Measurements from ENCODE around the gene MAP10.
A peak's percentile ranks its signal among the peaks of the same experiment; 100 is the strongest.
"Not testable (repeated sequence)": the region's sequence is repeated elsewhere in the genome, so short reads cannot be mapped to it uniquely, and the experiment has no call there.

The MAP10 gene

GRCh38 chr1:232805269-232806185, at the start of gene MAP10:
Gene MAP10 (plus strand): TSS chr1:232805416. CDS start chr1:232805450, 34 bp downstream.
- peak; percentile 33 for DNase-seq

GRCh38 chr1:232764458-232765251, 40.6 kb upstream of the MAP10 start:
- no peak for DNase-seq

GRCh38 chr1:232765542-232765941, 39.7 kb upstream of the MAP10 start:
- no peak for DNase-seq

DNA sequence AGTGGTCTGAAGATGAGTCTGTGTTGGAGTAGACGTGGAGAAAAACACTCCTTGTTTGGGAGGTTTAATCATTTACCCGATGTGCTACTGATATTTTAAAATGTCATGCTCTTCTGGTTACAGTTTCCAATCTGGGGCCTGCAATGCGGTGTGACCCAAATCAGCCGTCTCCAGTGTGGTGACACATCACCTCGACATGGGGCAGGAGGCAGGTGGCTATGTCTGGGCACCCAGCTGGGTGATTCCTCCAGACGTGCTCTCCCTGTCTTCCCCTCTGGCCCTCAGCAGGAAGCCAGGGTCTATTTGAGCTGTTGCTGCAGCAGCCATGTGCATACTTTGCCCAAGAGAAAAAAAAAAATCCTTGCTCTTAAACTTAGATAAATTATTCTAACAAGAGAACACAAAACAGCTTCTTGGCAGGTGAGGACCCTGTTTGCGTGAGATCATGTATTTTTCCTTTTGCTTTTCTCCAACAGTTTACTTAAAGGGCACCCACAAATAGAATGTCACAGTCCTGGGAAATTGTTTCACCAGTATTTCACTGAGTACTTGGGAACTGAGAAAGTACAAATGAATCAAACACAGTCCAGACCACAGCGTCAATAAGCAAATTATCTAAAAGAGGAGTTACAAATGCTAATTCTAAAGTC, 38.9 kb upstream of the MAP10 start:
- DNase-seq = no peak

DNA sequence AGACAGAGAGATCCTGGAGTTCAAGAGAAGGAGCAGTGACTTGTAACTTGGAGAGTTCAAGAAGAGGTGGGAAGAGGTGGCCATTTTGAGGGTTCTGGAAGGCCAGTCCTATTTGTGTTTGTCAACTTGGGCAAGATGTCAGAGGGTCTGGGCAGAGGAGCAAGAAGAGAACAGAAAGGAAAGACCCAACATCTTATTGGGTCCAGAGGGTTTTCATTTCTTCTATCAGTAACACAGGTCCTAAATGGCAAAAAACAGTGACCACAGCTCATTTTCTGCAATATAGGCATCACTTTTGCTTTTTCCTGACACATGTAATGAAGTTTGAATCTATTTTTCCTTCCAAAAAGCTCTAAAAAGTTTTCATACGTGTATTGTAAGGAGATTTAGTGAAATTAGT, 38.3 kb upstream of the MAP10 start:
- no peak for DNase-seq

DNA sequence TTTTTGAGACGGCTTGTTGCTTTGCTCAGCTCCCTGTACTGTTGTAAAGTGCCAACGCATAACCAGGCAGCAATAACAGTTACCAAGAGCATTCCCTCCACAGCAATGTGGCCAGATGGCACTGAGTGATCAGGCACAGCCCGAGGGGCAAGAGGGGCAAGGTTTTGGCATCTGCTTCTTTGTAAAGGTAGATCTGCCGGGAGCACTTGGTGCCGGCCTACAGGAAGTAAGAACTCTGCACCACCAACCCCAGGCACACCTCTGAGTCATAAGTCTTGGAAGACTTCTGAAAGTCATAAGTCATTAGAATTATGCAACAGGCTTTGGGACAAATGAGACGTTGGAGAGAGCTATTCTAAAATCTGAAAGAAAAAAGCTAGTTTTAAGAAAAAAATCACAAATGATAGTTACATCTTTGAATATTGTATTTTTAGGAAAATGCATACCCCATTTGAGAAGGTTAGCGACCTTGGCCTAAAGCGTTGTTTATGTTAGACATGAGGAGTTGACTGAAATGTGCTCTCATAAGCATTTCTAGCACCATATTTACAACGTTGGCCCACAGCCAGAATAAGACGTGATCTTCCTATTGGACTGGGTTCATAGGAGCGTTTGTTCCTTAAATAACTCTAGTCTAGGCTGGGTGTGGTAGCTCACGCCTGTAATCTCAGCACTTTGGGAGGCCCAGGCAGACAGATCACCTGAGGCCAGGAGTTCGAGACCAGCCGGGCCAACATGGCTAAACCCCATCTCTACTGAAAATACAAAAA, 37.7 kb upstream of the MAP10 start:
- DNase-seq = no peak

- DNase-seq = no peak
Measured at GRCh38 chr1:232768793-232769192, 36.4 kb upstream of the MAP10 start.

GRCh38 chr1:232769733-232770132, 35.5 kb upstream of the MAP10 start:
- no peak for DNase-seq

DNA sequence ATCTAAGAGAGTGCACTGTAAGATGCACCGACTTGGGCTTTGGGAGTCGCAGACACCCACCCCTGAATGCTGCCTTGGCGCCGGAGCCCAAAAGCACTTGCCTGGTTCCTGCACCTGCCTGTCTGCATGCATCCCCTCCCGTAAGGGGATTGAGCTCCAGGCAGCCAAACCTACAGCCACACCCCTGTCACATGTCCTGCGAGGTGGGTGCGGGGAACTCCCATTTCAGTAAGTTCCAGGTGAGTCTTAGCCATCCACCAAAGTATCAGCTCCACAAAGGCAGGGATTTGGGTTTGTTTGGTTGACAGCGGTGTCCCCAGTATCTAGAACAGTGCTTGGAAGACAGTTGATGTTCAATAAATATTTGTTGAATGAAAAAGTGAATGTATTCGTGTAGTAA, 31.5 kb upstream of the MAP10 start:
- no peak for DNase-seq

DNA sequence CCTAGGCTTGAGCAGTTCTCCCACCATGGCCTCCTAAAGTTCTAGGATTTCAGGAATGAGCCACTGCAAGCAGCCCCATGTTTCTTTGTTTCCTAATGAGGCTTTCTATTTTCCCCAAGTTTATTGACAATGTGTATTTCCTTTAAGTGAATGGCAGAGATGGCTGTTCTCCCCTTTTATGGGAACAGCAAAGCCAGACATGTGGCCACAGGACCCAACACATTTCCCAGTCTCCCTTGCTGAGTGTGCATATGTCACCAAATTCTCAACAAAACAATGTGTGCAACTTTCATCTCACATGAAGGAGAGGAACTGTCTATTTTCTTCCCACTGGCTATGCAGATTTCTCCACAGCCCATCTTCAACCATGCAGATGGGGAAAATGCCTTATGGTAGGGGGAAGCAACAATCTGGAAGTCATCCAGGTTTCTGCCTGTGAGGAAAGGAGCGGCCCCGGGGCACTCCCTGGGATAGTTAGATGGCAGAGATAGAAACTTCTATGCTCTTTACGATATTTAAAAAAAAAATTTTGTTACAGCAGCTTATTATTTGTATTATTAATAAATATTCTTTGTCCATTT, 28.6 kb upstream of the MAP10 start:
- DNase-seq = no peak

DNA sequence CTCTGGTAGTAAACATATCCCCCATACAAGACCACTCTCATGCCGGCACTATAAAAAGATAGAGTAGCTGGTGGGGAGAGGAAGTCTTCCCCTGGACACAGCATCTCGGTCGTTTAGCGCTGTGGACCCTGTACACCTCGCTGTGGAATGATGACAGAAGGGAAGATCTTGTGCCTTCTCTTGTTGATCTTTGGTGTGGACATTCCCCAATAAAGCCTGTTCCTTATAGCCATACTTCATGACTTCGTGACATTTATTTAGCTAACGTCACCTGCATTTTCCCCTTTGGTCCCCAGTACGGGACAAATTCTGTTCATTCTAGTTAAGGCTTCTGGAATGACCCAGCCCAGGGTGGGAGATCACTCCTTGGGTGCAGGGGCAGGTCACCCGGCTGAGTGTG, 24.9 kb upstream of the MAP10 start:
- DNase-seq = no peak

DNA sequence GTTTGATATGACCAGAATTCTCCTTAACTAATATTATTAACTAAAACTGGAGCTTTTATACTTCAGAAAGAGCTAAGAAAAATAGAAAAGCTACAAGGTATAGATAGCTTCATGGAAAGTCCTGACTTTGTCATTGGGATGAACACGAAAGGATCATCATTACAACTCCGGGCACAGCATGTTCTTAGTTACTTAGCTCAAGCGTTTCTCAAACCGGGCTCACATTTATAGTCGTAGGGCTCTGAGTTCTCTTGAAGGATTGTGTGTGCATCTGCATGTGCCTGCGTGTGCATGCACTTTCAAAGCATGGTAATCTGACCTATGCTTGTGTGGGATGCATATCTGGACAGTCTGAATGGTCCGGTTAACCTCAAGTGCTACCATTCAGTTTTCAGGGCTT, 20.4 kb upstream of the MAP10 start:
- DNase-seq = no peak

- DNase-seq = not testable (repeated sequence)
Measured at GRCh38 chr1:232785630-232786029, 19.6 kb upstream of the MAP10 start.

GRCh38 chr1:232786845-232787455, 18.3 kb upstream of the MAP10 start:
- no peak for DNase-seq

GRCh38 chr1:232788235-232788872, 16.9 kb upstream of the MAP10 start:
- DNase-seq = no peak

- DNase-seq = no peak
Measured at GRCh38 chr1:232789651-232790050, 15.6 kb upstream of the MAP10 start.

GRCh38 chr1:232792949-232793348, 12.3 kb upstream of the MAP10 start:
- DNase-seq = no peak

GRCh38 chr1:232793944-232794343, 11.3 kb upstream of the MAP10 start:
- no peak for DNase-seq

- DNase-seq = no peak
Measured at GRCh38 chr1:232795497-232796053, 9.6 kb upstream of the MAP10 start.

- DNase-seq = no peak
Measured at GRCh38 chr1:232797856-232798510, 7.2 kb upstream of the MAP10 start.
